A549 (cell line): ENCODE results near the gene OSTF1. TPM values are rescaled to one million over a fixed set of nuclear protein-coding genes. Genes with fewer than 3 reads are reported as not detected.

Experiments used
- ATAC-seq, 2 experiments: fragments of 200-7000 bp in 1 of 2; fragments of >200 bp in 1 of 2; cut with Nextera tagmentation in 1 of 2; cut with Tn5 transposase in 1 of 2; 3 replicates each; pipeline versions ENCODE4 v1.8.0 to v1.9.1; 2018 to 2020; ENCODE audit warnings: mild to moderate bottlenecking in 1 of 2, moderate library complexity in 1 of 2
- CTCF ChIA-PET: fragments of 300-600 bp; sonication (Branson Sonifier 250); formaldehyde crosslinking; extraction: SDS; loops from one replicate; lab custom pipeline; 2021; ENCODE audit warnings: antibody characterized with exemption, inconsistent platforms; lab: Yijun Ruan, JAX
- POLR2A ChIA-PET: fragments of 350-600 bp; formaldehyde crosslinking; extraction: SDS; loops from one replicate; lab custom pipeline; 2021; ENCODE audit warnings: antibody characterized with exemption, inconsistent platforms; lab: Yijun Ruan, JAX
- DNase-seq, 2 experiments: peaks; one replicate each; pipeline versions ENCODE4 v3.0.0 to v3.0.0-alpha.2; 2011 to 2016; ENCODE audit warnings: low read depth in 1 of 2, low spot score in 1 of 2
- FAIRE-seq: peaks from 2 replicates; lab custom pipeline; 2011; peaks lifted over from hg19 to GRCh38; lab: Jason Lieb, UNC
- H3K27ac ChIP-seq, 2 experiments: fragments of >200 bp; sonication (Bioruptor Twin); formaldehyde crosslinking; 3 replicates each; pipeline ENCODE4 v1.5.1; 2016 to 2017
- H3K4me1 ChIP-seq: fragments of >200 bp; sonication (Bioruptor Twin); formaldehyde crosslinking; 3 replicates; pipeline ENCODE4 v1.6.1; 2016
- H3K4me2 ChIP-seq: fragments of >200 bp; sonication (Bioruptor Twin); formaldehyde crosslinking; 3 replicates; pipeline ENCODE4 v1.6.1; 2016
- H3K4me3 ChIP-seq: fragments of >200 bp; sonication (Bioruptor Twin); formaldehyde crosslinking; 3 replicates; pipeline ENCODE4 v1.5.1; 2016
- H3K9me3 ChIP-seq: fragments of >200 bp; sonication (Bioruptor Twin); formaldehyde crosslinking; 3 replicates; pipeline ENCODE4 v1.6.1; 2016
- CHD2 ChIP-seq: fragments of 150-350 bp; IDR thresholded peaks from 2 replicates; pipeline ENCODE4 v1.6.1; 2014; ENCODE audit warnings: low read length; ENCODE audit not compliant: partially characterized antibody
- EHF ChIP-seq: fragments of 250-450 bp; sonication (Bioruptor Pico); IDR thresholded peaks from 2 replicates; pipeline ENCODE4 v1.5.0; 2020; ENCODE audit warnings: mild to moderate bottlenecking
- FOSL2 ChIP-seq, 2 experiments: fragments of 450-650 bp in 1 of 2; fragments of >200 bp in 1 of 2; sonication (Bioruptor Twin) in 1 of 2; formaldehyde crosslinking; IDR thresholded peaks; 2 replicates each; pipeline versions ENCODE4 v1.5.0 to v1.6.1; 2016 to 2020; ENCODE audit warnings: mild to moderate bottlenecking in 1 of 2, moderate library complexity in 1 of 2
- MYC ChIP-seq: IDR thresholded peaks from 2 replicates; pipeline ENCODE4 v1.6.1; 2012; ENCODE audit warnings: mild to moderate bottlenecking, inconsistent platforms, low read length, improper control_type of control experiment, borderline replicate concordance
- RARB ChIP-seq: fragments of 250-450 bp; sonication (Bioruptor Pico); IDR thresholded peaks from 2 replicates; pipeline ENCODE4 v1.8.0; 2021; ENCODE audit warnings: mild to moderate bottlenecking, moderate library complexity
- REST ChIP-seq: fragments of 200-600 bp; sonication (generic); IDR thresholded peaks from 2 replicates; pipeline ENCODE4 v1.6.1; 2016; ENCODE audit warnings: antibody characterized with exemption, mild to moderate bottlenecking, moderate library complexity
- RFX5 ChIP-seq: fragments of 450-650 bp; IDR thresholded peaks from 2 replicates; pipeline ENCODE4 v1.7.1; 2014; ENCODE audit warnings: antibody characterized with exemption, mild to moderate bottlenecking, moderate library complexity
- WGBS: methylation state at CpG from one replicate; pipeline ENCODE4 v1.1.6; 2017; ENCODE audit errors: missing lambda C conversion rate; 5-methylcytosine and 5-hydroxymethylcytosine counted together
- polyA plus RNA-seq, 4 experiments: library from polyadenylated mRNA; depleted of rRNA in 3 of 4; stranded (reverse); fragments of >200 nt; fragmentation: RNase III in 1 of 4; extraction: RNeasy Plus Mini Kit Qiagen cat#74134 plus additional on column Dnase treatment in 1 of 4; gene quantifications; 2 replicates in 3 of 4; 3 replicates in 1 of 4; pipeline ENCODE4 v1.2.3, GENCODE V29; 2011 to 2017
- small RNA-seq, 6 experiments: library from RNA; depleted of rRNA; stranded (forward); fragments of <200 nt; gene quantifications; one replicate each; pipeline ENCODE3, GENCODE V24; 2012

OSTF1 gene
- polyA plus RNA-seq, 2 of the 4 experiments (the other 2 are of a cell fraction), result 12.7 to 13.3 TPM

- TF ChIP-seq CHD2, result no peak
- TF ChIP-seq FOSL2 (IDR thresholded peaks at IDR 0.05), result no peak
- TF ChIP-seq FOSL2 (CRISPR knock-in tag; IDR thresholded peaks at IDR 0.05), result no peak
- TF ChIP-seq REST, result no peak
- no peak for TF ChIP-seq RARB
- TF ChIP-seq MYC, result no peak
- TF ChIP-seq EHF, result no peak
- TF ChIP-seq RFX5, result no peak
- TF ChIP-seq, all 56 proteins: peak for 0
- H3K9me3 ChIP-seq, result no peaks in the 10 kb centered on the region
- no peak overlapping the region for H3K4me3 ChIP-seq
- ChIA-PET CTCF (no interaction called here), POLR2A (no interaction called here)
- DNase-seq (no peak), FAIRE-seq (peak; percentile 36), ATAC-seq (no peak)
- H3K4me2 ChIP-seq, result no peak overlapping the region
- 43% methylated on average over 2 of the region's 2 CpGs for WGBS
- no peaks in the 10 kb centered on the region for H3K4me1 ChIP-seq
- no peak overlapping the region for H3K27ac ChIP-seq
Measured at GRCh38 chr9:75190762-75191161, 102.4 kb downstream of the OSTF1 start.

Small RNA genes within 50 kb of the gene (small RNA-seq; reads per million reads assigned to genes)
- 0 reads per million in 6 experiments for gene RF00019

Other genes with a start within 250 kb of the OSTF1 start
- 2.1 and 2.2 TPM in 2 replicates for gene TRPM6, start 200.6 kb upstream of the OSTF1 start, polyA plus RNA-seq (2011; rRNA removed)
- gene TRPM6, start 200.6 kb upstream of the OSTF1 start, polyA plus RNA-seq (2017; fragmentation: RNase III; extraction: RNeasy Plus Mini Kit Qiagen cat#74134 plus additional on column Dnase treatment), result 1.5 to 1.8 TPM (median 1.5 TPM) in 3 replicates
- 4.0 and 8.8 TPM in 2 replicates for gene C9orf40, start 135.6 kb upstream of the OSTF1 start, polyA plus RNA-seq (2011; rRNA removed)
- gene C9orf40, start 135.6 kb upstream of the OSTF1 start, polyA plus RNA-seq (2017; fragmentation: RNase III; extraction: RNeasy Plus Mini Kit Qiagen cat#74134 plus additional on column Dnase treatment), result 11.7 to 14.4 TPM (median 13.6 TPM) in 3 replicates
- gene CARNMT1, start 60.2 kb upstream of the OSTF1 start, polyA plus RNA-seq (2011; rRNA removed), result 15.9 and 18.0 TPM in 2 replicates
- gene CARNMT1, start 60.2 kb upstream of the OSTF1 start, polyA plus RNA-seq (2017; fragmentation: RNase III; extraction: RNeasy Plus Mini Kit Qiagen cat#74134 plus additional on column Dnase treatment), result 17.1 to 17.8 TPM (median 17.1 TPM) in 3 replicates
- gene NMRK1, start 359 bp upstream of the OSTF1 start, polyA plus RNA-seq (2011; rRNA removed), result 8.6 and 10.5 TPM in 2 replicates
- gene NMRK1, start 359 bp upstream of the OSTF1 start, polyA plus RNA-seq (2017; fragmentation: RNase III; extraction: RNeasy Plus Mini Kit Qiagen cat#74134 plus additional on column Dnase treatment), result 6.0 to 8.0 TPM (median 7.6 TPM) in 3 replicates